Measurements from ENCODE around the gene MGAT4A.
"Not testable (repeated sequence)": the region's sequence is repeated elsewhere in the genome, so short reads cannot be mapped to it uniquely, and the experiment has no call there.

Gene MGAT4A

DNA sequence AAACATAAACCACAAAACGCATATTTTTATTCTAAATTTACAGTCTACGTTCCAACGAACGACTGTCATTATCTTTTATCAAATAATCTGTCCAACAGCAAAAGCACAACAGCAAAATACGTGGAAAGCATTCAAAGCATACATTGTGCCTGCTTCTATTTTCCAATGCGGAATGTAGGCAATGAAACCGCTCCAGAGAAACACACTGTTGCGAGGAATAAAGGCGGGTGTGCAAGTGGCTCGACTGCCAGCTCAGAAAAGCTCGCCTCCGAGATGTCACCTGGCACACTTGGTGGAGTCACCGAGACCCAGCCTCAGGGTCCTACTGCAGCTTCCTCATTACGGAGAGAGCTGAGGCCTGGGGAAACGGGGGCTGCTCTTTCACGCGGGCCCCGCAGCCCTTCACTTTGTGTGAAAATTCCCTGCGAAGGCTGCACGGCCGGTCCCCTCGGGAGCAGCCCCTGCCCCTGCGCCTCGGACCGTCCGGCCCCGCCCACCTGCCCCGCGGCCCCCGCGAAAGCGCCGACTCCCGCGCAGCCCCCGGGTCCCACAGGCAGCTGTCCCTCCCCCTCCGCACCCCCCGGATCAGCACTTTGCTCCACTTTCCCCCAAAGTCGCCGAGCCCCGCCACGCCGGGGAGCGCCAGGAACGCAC is 752 bp downstream of the MGAT4A start:
- peak; percentile 41 for DNase-seq (ENCODE audit: low spot score)

DNA sequence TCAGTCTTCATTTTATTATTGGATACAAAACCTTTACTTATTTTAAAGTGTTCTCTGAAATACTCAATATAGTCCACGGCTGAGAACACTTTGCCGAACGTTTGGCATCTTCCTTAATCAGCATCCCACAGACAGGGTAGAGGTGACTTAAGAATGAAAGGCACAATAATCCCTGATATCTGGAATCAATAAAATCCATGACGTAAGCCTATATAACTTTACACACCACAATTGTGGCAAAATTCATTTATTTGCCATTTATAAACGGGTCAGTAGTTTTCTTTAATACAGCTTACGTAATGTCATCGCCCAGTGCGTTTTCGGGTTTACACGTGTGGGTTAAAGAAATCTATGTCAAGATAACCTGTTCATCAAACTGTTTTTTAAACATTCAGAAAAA is 1.3 kb downstream of the MGAT4A start:
- no peak for DNase-seq (ENCODE audit: low spot score)

DNA sequence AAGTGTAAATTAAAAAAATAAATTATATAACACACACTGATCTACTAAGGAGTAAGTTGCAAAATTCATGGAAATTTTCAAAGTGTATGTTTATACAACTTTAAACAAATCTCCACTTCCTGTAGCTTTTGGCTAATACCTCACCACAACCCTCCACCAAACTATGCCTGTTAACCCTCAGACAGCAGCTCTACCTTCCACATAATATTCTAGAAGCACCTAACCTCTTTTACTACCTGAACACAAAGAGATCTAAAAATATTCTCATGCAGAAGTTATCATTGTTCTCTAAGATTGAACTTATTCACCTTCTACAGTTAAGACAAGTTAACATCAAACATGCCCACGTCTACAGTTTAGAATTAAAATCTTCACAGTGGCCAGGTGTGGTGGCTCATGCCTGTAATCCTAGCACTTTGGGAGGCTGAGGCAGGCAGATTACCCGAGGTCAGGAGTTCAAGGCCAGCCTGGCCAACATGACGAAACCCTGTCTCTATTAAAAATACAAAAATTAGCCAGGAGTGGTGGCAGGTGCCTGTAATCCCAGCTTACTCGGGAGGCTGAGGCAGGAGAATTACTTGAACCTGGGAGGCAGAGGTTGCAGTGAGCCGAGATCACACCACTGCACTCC is 2.7 kb downstream of the MGAT4A start:
- not testable (repeated sequence) for DNase-seq (ENCODE audit: low spot score)

DNA sequence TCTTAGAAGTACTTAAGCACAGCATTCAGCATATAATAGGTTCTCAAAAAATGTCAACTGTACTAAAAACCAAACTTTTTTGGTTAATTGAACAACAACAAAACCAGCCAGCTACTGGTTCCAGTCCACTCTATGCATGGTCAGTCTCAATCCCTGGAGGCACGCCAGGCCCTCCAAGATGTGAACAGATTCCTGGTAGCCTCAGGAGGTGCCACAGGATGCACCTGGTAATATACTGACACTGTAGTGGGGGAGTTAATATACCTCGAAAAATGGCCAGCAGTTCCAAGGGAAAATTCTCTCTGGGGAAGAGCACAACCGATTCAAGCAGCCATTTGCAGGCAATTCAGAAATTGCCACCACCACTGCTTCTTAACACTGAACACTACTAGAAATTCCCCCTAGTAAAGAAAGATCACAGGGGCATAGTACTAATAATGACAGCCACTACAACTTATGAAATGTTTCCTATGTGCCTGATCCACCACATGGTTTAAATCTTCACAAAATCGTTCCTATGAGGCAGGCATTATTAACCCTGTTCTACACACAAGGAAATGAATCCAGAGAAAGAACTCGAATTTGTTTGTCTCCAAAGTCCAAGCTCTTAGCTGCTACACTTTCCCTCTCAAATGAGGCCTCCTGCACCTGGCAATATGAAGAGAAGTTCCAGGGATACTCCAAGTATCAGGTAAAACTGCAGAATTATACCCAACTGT is 3.4 kb downstream of the MGAT4A start:
- no peak for DNase-seq (ENCODE audit: low spot score)

DNA sequence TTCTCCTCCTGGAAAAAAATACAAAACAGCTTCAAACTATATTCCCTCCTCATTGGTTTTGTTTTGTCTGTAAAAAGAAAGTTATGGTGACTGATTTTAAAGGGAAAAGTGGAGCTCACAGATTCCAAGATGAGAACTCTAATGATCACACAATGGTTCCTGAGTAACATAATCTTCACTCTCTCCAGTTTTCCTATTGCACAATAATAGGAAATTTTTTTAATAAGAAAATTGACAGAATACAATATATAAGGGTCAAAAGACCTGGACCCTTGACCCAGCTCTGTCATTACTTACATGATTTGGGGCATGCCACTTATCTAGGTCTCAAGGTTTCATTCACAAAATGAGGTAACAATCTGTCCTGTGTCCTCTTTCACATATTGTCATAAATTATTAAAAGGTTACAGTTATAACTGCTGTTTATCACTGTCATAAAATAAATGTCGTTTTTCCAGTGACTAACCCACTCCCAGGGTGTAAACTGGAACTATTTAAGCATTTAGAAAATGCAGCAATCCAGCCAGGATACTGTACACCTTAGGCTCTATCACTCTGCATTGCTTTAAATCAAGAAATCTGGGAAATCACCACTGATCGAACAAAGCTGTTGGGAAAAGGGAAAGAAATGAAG is 4.1 kb downstream of the MGAT4A start:
- no peak for DNase-seq (ENCODE audit: low spot score)

DNA sequence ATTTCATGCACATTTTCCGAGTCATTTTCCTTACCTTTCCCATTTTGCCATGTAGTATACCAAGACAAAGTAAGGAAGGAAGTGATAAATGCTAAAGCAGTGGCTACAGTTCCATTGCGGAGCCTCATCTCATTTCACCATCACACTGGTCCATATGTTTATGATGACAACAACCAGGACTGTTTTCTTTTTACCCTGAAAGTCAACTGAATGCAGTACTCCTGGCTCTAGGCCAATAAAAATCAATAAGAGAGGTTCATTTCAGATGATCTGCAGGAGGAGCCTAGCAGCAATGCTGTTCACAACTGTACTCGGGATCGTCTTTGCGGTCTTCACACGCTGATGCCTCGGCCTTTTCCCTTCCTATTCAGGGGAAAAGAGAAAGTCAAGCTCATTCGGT is 4.7 kb downstream of the MGAT4A start:
- DNase-seq (ENCODE audit: low spot score), result no peak

DNA sequence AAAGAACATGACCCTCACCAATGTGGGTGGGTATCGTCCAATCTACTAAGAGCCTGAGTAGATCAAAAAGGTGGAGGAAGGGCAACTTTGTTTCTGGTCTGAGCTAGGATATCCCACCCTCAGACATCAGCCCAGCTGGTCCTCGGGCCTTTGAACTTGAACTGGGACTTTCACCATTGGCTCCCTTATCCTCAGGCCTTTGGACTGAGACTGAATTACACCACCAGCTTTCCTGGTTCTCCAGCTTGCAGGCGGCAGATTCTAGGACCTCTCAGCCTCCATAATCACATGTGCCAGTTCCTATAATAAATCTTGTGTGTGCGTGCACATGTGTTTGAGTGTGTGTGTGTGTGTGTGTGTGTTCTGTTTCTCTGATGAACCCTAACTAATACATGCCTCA is 10.6 kb downstream of the MGAT4A start:
- DNase-seq (ENCODE audit: low spot score), result no peak

DNA sequence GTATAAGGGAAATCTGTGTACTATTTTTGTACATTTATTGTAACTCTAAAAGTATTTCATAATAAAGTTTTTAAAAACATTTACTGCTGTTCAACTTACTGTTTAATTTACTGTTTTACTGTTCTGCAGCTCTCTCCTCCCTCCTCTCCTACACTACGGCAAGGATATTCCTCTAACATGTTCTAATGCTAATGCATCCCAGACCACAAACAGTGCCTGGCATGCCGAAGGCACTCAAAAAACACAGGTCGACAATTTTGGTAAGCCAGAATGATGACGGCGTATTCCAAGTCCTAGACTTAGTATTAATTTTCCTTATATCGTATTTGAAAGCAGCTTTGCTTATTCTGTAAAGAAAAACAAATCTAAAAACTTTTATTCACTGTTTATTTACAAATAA is 13.3 kb downstream of the MGAT4A start:
- DNase-seq (ENCODE audit: low spot score), result no peak

DNA sequence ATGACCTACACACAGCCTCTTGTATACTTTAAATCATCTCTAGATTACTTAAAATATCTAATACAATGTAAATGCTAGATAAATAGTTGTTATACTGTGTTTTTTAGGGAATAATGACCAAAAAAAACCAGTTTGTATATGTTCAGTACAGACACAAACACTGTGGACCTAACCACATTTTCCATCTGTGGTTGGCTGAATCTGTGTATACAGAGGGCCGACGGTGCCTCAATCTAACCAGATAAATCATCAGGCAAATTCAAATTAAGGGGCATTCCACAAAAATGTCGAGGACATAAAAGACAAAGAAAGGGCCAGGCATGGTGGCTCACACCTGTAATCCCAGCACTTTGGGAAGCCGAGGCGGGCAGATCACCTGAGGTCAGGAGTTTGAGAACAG is 14.1 kb downstream of the MGAT4A start:
- DNase-seq (ENCODE audit: low spot score), result no peak

DNA sequence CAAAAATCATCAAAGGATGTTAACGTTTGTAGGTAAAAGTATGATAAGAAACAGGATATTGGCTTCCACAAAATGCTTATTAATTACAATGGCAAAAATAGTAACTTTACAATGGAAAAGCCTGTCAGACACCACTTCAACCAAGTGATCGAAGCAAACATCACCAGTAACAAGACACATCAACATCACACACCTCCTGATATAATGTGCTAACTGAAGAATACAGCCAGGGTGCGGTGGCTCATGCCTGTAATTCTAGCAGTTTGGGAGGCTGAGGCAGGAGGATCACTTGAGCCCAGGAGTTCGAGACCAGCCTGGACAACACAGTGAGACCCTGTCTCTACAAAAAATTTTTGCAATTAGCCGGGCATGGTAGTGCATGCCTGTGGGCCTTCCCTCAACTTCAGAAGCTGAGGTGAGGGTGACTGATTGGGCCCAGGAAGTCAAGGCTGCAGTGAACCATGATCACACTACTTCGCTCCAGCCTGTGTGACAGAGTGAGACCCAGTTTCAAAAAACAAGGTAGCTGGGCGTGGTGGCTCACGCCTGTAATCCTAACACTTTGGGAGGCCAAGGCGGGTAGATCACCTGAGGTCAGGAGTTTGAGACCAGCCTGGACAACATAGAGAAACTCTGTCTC is 15.0 kb downstream of the MGAT4A start:
- DNase-seq (ENCODE audit: low spot score), result no peak

DNA sequence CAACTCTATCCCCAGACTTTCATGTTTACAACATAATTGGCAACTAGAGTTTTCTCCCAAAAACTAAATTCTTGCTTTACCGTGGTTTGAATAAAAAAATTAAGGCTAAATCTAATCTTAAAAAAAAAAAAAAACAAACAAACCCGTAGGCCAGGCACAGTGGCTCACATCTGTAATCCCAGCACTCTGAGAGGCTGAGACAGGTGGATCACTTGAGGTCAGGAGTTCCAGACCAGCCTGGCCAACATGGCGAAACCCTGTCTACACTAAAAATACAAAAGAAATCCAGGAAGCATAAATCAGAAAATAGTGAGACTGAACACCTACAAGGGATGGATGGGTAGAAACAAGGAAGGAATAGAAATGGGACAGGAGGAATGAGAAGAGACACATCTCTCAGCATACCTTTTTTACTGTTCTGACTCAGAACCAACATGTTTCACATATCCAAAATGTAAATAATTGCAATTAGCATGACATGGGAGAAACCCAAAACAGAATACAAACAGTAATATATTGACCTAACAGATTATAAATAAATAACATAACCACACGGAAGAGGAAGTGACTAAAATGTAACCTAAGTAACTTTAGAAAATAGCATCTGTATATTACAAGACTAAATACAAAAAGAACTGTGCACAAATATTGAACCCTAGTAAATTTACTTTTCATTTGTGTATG is 17.5 kb downstream of the MGAT4A start:
- DNase-seq (ENCODE audit: low spot score), result no peak

DNA sequence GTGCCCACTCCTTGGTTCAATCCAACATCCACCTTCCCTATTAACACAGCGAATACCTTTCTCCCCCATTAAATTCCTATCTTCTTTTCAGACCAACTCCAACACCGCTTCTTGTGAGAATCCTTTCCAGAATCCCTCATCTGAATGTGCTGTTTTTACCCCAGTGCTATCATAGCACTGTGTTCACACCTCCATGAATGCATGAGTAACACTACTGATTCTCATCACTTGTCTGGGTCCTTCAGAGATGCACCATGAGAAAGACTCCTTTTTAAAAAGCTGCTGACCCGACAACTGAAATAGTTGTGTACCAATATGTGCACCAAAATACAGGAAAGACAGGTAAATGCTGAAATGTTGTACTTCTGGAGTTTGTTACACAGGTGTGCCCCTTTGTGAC is 18.8 kb downstream of the MGAT4A start:
- DNase-seq (ENCODE audit: low spot score), result no peak

DNA sequence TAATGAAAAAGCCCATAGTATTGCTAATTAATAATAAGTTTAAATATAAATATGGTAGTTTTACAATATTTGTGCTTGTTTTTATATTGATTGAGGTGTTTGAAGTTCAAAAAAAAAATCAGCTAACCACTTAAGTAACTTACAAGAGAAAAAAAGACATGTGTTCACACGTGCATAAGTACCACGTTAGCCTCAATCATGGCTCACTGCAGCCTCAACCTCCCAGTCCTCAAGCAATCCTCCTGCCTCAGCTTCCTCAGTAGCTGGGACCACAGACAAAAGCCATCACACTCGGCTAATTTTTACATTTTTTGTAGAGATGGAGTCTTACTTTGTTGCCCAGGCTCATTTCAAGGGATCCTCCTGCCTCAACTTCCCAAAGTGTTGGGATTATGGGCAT is 19.4 kb downstream of the MGAT4A start:
- no peak for DNase-seq (ENCODE audit: low spot score)

DNA sequence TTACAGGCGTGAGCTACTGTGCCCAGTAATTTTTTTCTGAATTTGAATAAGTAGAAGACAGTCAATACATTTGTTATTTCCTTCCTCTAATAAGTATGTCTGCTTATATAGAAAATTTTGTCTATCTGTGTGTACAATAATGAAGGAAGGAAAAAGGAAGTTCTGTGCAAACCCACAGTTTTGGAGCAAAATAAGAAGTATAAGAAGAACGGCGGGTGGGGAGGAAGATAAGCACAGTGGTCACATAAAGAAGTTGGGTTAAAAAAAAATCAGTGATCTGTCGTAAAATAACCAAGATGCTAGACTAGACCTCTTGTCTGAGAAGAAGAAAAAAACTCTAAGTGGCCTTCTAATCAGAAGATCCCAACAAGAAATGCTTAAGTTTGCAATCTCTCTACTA is 20.2 kb downstream of the MGAT4A start:
- DNase-seq (ENCODE audit: low spot score), result no peak

DNA sequence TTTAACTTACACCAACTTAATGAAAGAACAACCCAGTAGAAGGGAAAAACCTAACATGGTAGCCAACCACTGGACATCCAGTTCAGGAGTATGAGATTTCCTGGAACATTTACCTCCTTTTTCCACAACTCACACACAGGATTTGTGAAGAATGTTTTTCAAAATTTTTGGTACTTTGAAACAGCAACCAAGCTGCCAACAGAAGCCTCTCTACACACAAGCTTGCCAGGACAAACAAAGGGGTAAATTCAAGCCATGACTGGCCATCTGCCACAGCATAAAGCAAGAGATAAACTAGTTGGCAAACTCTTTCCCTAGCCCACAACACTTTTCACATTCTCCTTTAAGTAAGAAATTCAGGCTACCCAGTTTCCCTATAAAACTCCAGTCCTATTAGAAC is 21.4 kb downstream of the MGAT4A start:
- no peak for DNase-seq (ENCODE audit: low spot score)

DNA sequence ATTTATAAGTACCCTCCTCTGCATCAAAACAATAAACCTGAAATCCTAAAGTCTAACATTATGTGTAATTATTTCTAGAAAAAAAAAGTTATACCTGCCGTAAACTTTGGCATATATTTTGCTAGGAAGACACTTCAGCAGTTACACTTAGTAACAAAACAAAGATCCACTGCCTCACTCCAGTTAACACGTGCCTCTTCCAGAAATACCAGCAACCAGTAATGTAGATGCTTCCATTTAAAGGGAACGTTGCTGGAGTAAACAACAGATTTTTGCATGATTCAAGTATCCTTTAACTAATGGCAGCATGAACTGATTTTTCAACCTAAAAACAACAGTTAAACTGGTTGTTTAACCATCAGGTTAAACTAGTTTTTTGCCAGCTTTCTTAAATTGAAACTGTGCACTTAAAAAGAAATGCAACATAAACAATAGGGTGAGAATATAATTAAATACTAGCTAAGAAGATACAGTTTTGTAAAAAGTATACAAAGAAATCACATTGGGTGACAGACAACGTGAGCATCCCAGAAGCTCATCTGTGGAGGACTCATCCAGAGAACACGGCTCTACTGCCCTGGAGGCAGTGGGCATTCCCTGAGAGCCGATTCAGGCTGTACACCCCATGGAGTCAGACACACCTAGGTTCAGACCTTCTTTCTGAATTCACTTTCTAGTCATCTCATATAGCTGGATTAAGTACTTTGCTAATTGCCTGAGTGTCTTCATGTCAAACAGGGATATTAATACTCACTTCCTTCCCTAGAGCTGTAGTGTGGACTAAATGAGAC is 22.3 kb downstream of the MGAT4A start:
- DNase-seq (ENCODE audit: low spot score), result no peak

DNA sequence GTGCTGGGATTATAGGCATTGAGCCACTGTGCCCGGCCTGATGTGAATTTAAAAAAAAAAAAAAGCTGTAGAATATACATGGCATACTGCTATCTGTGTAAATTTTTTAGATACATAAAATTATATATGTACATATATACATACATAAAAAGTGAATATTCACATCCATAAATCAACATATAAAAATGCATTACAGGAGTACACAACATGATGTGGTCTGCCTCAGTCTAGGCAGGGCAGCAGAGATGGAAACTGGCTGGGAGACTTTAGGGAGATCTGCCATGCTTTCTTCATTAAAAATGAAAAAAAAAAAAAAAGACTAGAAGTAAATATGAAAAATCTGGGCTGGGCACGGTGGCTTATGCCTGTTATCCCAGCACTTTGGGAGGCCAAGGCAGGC is 24.3 kb downstream of the MGAT4A start:
- DNase-seq (ENCODE audit: low spot score), result no peak

DNA sequence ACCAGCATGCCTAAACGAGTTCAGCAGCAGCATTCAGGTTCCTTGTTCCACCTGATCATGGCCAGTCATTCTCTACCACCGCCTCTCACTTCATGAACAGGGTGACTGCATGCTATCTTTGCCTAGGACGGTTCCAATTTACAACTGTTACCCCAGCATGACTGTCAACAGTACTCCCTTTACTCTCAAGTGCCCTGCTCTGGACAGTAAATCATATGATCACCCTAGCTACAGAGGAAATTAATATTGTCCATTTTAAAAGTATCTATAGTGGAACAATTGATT is 25.7 kb downstream of the MGAT4A start:
- DNase-seq (ENCODE audit: low spot score), result no peak

DNA sequence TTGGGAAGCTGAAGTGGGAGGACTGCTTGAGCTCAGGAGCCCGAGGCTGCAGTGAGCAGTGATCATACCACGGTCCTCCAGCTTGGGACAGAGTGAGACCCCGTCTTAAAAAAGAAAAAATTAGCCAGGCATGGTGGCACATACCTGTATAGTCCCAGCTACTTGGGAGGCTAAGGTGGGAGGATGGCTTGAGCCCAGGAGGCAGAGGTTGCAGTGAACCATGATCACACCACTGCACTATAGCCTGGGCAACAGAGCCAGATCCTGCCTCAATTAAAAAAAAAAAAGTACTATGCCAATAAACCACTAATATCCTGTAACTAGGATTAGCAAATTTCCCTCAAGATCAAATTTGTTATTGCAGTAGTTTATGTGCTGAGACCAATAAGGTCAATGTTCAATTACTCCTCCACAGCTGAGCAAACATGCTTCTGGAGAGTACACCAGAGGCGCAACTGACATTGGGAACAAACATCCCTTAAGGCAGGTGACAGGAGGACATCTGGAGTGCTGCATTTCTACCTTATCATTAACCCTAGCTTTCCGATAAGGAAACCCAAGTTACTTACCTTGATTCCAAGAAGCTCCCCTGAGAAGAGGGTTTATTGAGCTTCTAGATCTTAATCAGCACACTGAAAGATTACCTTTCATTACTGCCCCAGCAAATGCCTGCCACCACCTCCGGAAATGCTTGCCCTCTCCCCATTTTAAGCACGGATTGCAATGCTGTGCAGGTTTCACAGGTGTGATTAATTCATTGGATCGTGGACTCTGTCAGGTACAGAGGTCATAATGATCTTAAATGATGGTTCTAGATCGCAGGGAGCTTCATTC is 26.2 kb downstream of the MGAT4A start:
- DNase-seq (ENCODE audit: low spot score), result no peak

DNA sequence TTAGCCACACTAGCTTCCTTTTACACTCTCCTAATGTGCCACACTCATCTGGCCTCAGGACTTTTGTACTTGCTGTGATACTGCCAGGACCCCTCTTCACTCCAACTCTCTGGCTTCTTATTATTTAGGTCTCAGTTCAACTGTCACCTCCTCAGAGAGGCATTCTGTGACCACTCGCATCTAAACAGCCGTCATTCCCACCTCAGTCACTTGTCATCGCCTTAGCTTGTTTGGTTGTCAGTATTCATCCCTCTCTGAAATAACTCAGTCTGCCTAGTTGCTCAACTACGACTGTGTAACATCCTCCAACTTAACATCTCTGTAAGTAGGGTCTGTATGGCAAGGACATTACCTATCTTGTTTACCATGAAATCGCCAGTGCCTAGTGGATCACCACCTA is 27.2 kb downstream of the MGAT4A start:
- DNase-seq (ENCODE audit: low spot score), result no peak

Measured in SK-N-DZ (cell line).